ENCODE measurements around the gene CDH9.

GRCh38 chr5:26932238-26932637, 106.1 kb downstream of the CDH9 start:
- TF ChIP-seq CTCF (conservative IDR thresholded peaks at IDR 0.05) (no peak), EZH2 (IDR thresholded peaks at IDR 0.05; ENCODE audit: low read depth) (no peak)
